HepG2 (cell line): ENCODE results near the gene SLBP. TPM values are rescaled to one million over a fixed set of nuclear protein-coding genes. Genes with fewer than 3 reads are reported as not detected.

Experiments
- ATAC-seq: fragments of 200-7000 bp; cut with Tn5 transposase; 3 replicates; pipeline ENCODE4 v1.9.1; 2020; ENCODE audit warnings: mild to moderate bottlenecking, moderate library complexity
- BruUV-seq: library from RNA; stranded (reverse); fragments of 400-500 nt; replicated peaks from 2 replicates; lab custom pipeline; 2021; lab: Mats Ljungman, UMichigan
- CTCF ChIA-PET: fragments of 300-600 bp; formaldehyde crosslinking; extraction: SDS; loops from one replicate; lab custom pipeline; 2021; ENCODE audit warnings: low total read pairs, inconsistent platforms, low intra/inter-chr PET ratio; lab: Yijun Ruan, JAX
- POLR2A ChIA-PET: fragments of 350-600 bp; sonication (Branson Sonifier 250); formaldehyde crosslinking; loops from one replicate; lab custom pipeline; 2020; ENCODE audit warnings: antibody characterized with exemption, inconsistent platforms; lab: Yijun Ruan, JAX
- DNase-seq: peaks from one replicate; pipeline ENCODE4 v3.0.0-alpha.2; 2015; ENCODE audit warnings: low spot score
- FAIRE-seq: peaks from 3 replicates; lab custom pipeline; 2011; peaks lifted over from hg19 to GRCh38; lab: Jason Lieb, UNC
- H2AFZ ChIP-seq: one replicate; pipeline ENCODE4 v1.6.1; 2011; ENCODE audit warnings: low read length, inconsistent platforms
- H3K27ac ChIP-seq: fragments of 300-600 bp; 3 replicates; pipeline ENCODE4 v1.8.0; 2011; ENCODE audit warnings: mixed run types, mild to moderate bottlenecking, mixed read lengths, low read length, inconsistent platforms; ENCODE audit not compliant: insufficient read depth; ENCODE audit errors: extremely low read length
- H3K27me3 ChIP-seq, 2 experiments: fragments of 200-600 bp in 1 of 2; 2 replicates in 1 of 2; 3 replicates in 1 of 2; pipeline versions ENCODE4 v1.6.0 to v1.8.0; 2011; ENCODE audit warnings: low read length in 2 of 2, mild to moderate bottlenecking in 2 of 2, moderate library complexity in 2 of 2, inconsistent platforms in 1 of 2; ENCODE audit not compliant: insufficient read depth in 2 of 2, control insufficient read depth in 1 of 2
- H3K36me3 ChIP-seq, 2 experiments: fragments of 200-600 bp in 1 of 2; replicated peaks in 1 of 2; 2 replicates in 1 of 2; 3 replicates in 1 of 2; pipeline versions ENCODE4 v1.5.1 to v1.8.0; 2011; ENCODE audit warnings: low read length in 2 of 2, inconsistent platforms in 1 of 2; ENCODE audit not compliant: insufficient read depth in 2 of 2, control insufficient read depth in 1 of 2
- H3K4me1 ChIP-seq: 2 replicates; pipeline ENCODE4 v1.5.1; 2012; ENCODE audit warnings: low read length, inconsistent platforms; ENCODE audit not compliant: insufficient read depth
- H3K4me2 ChIP-seq: 2 replicates; pipeline ENCODE4 v1.6.0; 2011; ENCODE audit warnings: low read depth, low read length, inconsistent platforms
- H3K4me3 ChIP-seq, 3 experiments: fragments of 200-600 bp in 1 of 3; sonication (generic), shearing (Covaris generic) in 1 of 3; replicated peaks in 1 of 3; 2 replicates each; pipeline ENCODE4 v1.5.1; 2011 to 2016; ENCODE audit warnings: low read length in 3 of 3, inconsistent platforms in 2 of 3, low read depth in 2 of 3, mild to moderate bottlenecking in 2 of 3, control low read depth in 1 of 3, mixed read lengths in 1 of 3; ENCODE audit not compliant: insufficient read depth in 1 of 3
- H3K79me2 ChIP-seq: one replicate; pipeline ENCODE4 v1.6.1; 2011; ENCODE audit warnings: low read length, inconsistent platforms; ENCODE audit not compliant: insufficient read depth
- H3K9ac ChIP-seq: 2 replicates; pipeline ENCODE4 v1.6.0; 2011; ENCODE audit warnings: mild to moderate bottlenecking, low read depth, low read length, inconsistent platforms; ENCODE audit not compliant: insufficient read depth
- H3K9me3 ChIP-seq: 2 replicates; pipeline ENCODE4 v1.5.1; 2012; ENCODE audit warnings: mild to moderate bottlenecking, low read length
- H4K20me1 ChIP-seq: 2 replicates; pipeline ENCODE4 v1.6.0; 2011; ENCODE audit warnings: inconsistent platforms, mild to moderate bottlenecking, low read length, moderate library complexity; ENCODE audit not compliant: insufficient read depth
- CEBPB ChIP-seq: IDR thresholded peaks from 2 replicates; pipeline ENCODE4 v1.6.1; 2011; ENCODE audit warnings: low read depth, low read length, improper control_type of control experiment, borderline replicate concordance
- HDAC1 ChIP-seq: sonication (generic); formaldehyde crosslinking; IDR thresholded peaks from 2 replicates; pipeline ENCODE4 v1.5.1; 2020; ENCODE audit warnings: mild to moderate bottlenecking, missing genetic modification reagents
- HNRNPL ChIP-seq: fragments of 200-400 bp; formaldehyde crosslinking; IDR thresholded peaks from 2 replicates; pipeline ENCODE4 v1.6.1; 2017; ENCODE audit warnings: mild to moderate bottlenecking, low read depth, low read length
- POLR2A ChIP-seq, 2 experiments: IDR thresholded peaks; 2 replicates each; pipeline ENCODE4 v1.6.1; 2011; ENCODE audit warnings: low read depth in 2 of 2, low read length in 2 of 2, mild to moderate bottlenecking in 1 of 2, moderate library complexity in 1 of 2; ENCODE audit not compliant: insufficient read depth in 1 of 2
- PPARG ChIP-seq: conservative IDR thresholded peaks from 2 replicates; pipeline ENCODE4 v1.6.1; 2016; ENCODE audit warnings: missing biosample characterization, missing genetic modification reagents
- ZNF121 ChIP-seq: sonication (generic); formaldehyde crosslinking; IDR thresholded peaks from 2 replicates; pipeline ENCODE4 v1.5.0; 2020; ENCODE audit warnings: mild to moderate bottlenecking, missing genetic modification reagents
- ZNF546 ChIP-seq: sonication (generic); formaldehyde crosslinking; conservative IDR thresholded peaks from 2 replicates; pipeline ENCODE4 v1.8.1; 2023; ENCODE audit warnings: mild to moderate bottlenecking, missing genetic modification reagents
- ZNF569 ChIP-seq: sonication (generic); formaldehyde crosslinking; IDR thresholded peaks from 2 replicates; pipeline ENCODE4 v1.5.0; 2020; ENCODE audit warnings: mild to moderate bottlenecking, missing genetic modification reagents, moderate library complexity, borderline replicate concordance
- WGBS: methylation state at CpG from one replicate; pipeline ENCODE4 v1.1.6; 2017; ENCODE audit warnings: low lambda C conversion rate; 5-methylcytosine and 5-hydroxymethylcytosine counted together
- in situ Hi-C: cut with HindIII; loops from 2 replicates; pipeline ENCODE4 v1.10.0; 2017; ENCODE audit warnings: low pct_unique_long_range_greater_than_20kb; ENCODE audit not compliant: extremely low pct_ligation_motif_present
- intact Hi-C: fragments of 100-400 bp; cut with micrococcal nuclease; formaldehyde crosslinking; loops from one replicate; pipeline ENCODE4 v1.10.0; 2022; ENCODE audit not compliant: unreplicated experiment
- polyA plus RNA-seq, 8 experiments: library from polyadenylated mRNA; depleted of rRNA in 3 of 8; stranded (reverse) in 7 of 8; unstranded in 1 of 8; fragments of >200 nt; fragmentation: Illumina TruSeq in 4 of 8; extraction: Trizol in 4 of 8; gene quantifications; 2 replicates each; pipeline versions ENCODE4 v1.2.1 to v1.2.3, GENCODE V29; 2011 to 2016; ENCODE audit warnings: low read depth in 4 of 8, missing spikeins in 1 of 8, mixed read lengths in 1 of 8; ENCODE audit not compliant: insufficient read depth in 1 of 8
- total RNA-seq, 5 experiments: library from RNA; depleted of rRNA; stranded (reverse); fragments of >200 nt; fragmentation: Illumina TruSeq; extraction: Trizol; gene quantifications; 2 replicates each; pipeline ENCODE4 v1.2.3, GENCODE V29; 2016; ENCODE audit warnings: low read depth in 1 of 5
- TF ChIP-seq, protein P1 (sequence below): sonication (generic); formaldehyde crosslinking; IDR thresholded peaks from 2 replicates; pipeline ENCODE4 v1.5.0; 2020; ENCODE audit warnings: mild to moderate bottlenecking, missing genetic modification reagents, borderline replicate concordance
- TF ChIP-seq, protein P2 (sequence below): sonication (generic); formaldehyde crosslinking; conservative IDR thresholded peaks from 2 replicates; pipeline ENCODE4 v1.4.0; 2020; ENCODE audit warnings: missing genetic modification reagents
- TF ChIP-seq, protein P3 (sequence below): sonication (generic); formaldehyde crosslinking; IDR thresholded peaks from 2 replicates; pipeline ENCODE4 v1.4.0; 2020; ENCODE audit warnings: missing genetic modification reagents
- TF ChIP-seq, protein P4 (sequence below): sonication (generic); formaldehyde crosslinking; IDR thresholded peaks from 2 replicates; pipeline ENCODE4 v1.5.1; 2020; ENCODE audit warnings: missing genetic modification reagents, mild to moderate bottlenecking, borderline replicate concordance

SLBP gene
- total and polyA plus RNA-seq, 2 of the 13 experiments (the other 11 are each of a cell fraction or from before 2014, with no cell fraction given) = 43.9 to 104 TPM

DNA sequence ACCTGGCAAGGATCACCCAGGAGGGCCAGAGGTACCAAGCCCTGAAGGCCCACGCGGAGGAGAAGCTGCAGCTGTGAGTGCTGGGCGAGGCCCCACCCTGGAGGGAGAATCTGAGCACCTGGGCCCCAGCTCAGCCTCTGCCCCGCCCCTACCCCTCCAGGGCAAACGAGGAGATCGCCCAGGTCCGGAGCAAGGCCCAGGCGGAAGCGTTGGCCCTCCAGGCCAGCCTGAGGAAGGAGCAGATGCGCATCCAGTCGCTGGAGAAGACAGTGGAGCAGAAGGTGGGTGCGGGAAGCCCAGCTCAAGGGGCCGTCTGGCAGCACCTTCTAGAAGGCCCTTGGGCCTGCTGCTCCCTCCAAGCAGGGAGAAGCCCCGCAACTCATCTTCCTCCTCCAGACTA is 32.4 kb upstream of the SLBP start:
- no peak overlapping the region for H3K9ac ChIP-seq
- intact Hi-C loops = no loop called here
- H3K4me3 ChIP-seq = no peak overlapping the region
- H4K20me1 ChIP-seq = no peaks in the 10 kb centered on the region
- POLR2A ChIA-PET = interaction anchor here (1.5 to 5.7 kb wide), 3 partner anchors 33 to 64 kb away, joined by 3 to 45 read pairs (median 4); no protein-coding TSS in a partner anchor
- H3K4me2 ChIP-seq = no peak overlapping the region
- H3K27me3 ChIP-seq = no peaks in the 10 kb centered on the region
- ATAC-seq = no peak
- H3K27ac ChIP-seq = no peak overlapping the region
- H2AFZ ChIP-seq = no peak overlapping the region
- WGBS = 94% methylated on average over 11 of the region's 14 CpGs
- H3K36me3 ChIP-seq = peaks cover 22 to 38% of the 10 kb centered on the region in 2 experiments
- H3K9me3 ChIP-seq = no peaks in the 10 kb centered on the region
- TF ChIP-seq ZNF546 (CRISPR knock-in tag) (no peak), POLR2A (IDR thresholded peaks at IDR 0.05; ENCODE audit: insufficient read depth in 1 of 2, low read depth in 2 of 2, low read length in 2 of 2) (no peak), PPARG (CRISPR knock-in tag) (no peak), HNRNPL (no peak), CEBPB (no peak), ZNF569 (CRISPR knock-in tag) (no peak), ZNF121 (CRISPR knock-in tag) (no peak), HDAC1 (no peak)
- TF ChIP-seq, protein P1, sequence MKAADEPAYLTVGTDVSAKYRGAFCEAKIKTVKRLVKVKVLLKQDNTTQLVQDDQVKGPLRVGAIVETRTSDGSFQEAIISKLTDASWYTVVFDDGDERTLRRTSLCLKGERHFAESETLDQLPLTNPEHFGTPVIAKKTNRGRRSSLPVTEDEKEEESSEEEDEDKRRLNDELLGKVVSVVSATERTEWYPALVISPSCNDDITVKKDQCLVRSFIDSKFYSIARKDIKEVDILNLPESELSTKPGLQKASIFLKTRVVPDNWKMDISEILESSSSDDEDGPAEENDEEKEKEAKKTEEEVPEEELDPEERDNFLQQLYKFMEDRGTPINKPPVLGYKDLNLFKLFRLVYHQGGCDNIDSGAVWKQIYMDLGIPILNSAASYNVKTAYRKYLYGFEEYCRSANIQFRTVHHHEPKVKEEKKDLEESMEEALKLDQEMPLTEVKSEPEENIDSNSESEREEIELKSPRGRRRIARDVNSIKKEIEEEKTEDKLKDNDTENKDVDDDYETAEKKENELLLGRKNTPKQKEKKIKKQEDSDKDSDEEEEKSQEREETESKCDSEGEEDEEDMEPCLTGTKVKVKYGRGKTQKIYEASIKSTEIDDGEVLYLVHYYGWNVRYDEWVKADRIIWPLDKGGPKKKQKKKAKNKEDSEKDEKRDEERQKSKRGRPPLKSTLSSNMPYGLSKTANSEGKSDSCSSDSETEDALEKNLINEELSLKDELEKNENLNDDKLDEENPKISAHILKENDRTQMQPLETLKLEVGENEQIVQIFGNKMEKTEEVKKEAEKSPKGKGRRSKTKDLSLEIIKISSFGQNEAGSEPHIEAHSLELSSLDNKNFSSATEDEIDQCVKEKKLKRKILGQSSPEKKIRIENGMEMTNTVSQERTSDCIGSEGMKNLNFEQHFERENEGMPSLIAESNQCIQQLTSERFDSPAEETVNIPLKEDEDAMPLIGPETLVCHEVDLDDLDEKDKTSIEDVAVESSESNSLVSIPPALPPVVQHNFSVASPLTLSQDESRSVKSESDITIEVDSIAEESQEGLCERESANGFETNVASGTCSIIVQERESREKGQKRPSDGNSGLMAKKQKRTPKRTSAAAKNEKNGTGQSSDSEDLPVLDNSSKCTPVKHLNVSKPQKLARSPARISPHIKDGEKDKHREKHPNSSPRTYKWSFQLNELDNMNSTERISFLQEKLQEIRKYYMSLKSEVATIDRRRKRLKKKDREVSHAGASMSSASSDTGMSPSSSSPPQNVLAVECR (CRISPR knock-in tag) = no peak
- TF ChIP-seq, protein P2, sequence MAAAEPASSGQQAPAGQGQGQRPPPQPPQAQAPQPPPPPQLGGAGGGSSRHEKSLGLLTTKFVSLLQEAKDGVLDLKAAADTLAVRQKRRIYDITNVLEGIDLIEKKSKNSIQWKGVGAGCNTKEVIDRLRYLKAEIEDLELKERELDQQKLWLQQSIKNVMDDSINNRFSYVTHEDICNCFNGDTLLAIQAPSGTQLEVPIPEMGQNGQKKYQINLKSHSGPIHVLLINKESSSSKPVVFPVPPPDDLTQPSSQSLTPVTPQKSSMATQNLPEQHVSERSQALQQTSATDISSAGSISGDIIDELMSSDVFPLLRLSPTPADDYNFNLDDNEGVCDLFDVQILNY = no peak
- TF ChIP-seq, protein P3, sequence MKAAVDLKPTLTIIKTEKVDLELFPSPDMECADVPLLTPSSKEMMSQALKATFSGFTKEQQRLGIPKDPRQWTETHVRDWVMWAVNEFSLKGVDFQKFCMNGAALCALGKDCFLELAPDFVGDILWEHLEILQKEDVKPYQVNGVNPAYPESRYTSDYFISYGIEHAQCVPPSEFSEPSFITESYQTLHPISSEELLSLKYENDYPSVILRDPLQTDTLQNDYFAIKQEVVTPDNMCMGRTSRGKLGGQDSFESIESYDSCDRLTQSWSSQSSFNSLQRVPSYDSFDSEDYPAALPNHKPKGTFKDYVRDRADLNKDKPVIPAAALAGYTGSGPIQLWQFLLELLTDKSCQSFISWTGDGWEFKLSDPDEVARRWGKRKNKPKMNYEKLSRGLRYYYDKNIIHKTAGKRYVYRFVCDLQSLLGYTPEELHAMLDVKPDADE (CRISPR knock-in tag) = no peak
- TF ChIP-seq, protein P4, sequence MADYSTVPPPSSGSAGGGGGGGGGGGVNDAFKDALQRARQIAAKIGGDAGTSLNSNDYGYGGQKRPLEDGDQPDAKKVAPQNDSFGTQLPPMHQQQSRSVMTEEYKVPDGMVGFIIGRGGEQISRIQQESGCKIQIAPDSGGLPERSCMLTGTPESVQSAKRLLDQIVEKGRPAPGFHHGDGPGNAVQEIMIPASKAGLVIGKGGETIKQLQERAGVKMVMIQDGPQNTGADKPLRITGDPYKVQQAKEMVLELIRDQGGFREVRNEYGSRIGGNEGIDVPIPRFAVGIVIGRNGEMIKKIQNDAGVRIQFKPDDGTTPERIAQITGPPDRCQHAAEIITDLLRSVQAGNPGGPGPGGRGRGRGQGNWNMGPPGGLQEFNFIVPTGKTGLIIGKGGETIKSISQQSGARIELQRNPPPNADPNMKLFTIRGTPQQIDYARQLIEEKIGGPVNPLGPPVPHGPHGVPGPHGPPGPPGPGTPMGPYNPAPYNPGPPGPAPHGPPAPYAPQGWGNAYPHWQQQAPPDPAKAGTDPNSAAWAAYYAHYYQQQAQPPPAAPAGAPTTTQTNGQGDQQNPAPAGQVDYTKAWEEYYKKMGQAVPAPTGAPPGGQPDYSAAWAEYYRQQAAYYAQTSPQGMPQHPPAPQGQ = no peak
- TF ChIP-seq, all 625 proteins: peak for 0
- FAIRE-seq = no peak
- no TSS peak for BruUV-seq
- CTCF ChIA-PET = interaction anchor here (7.5 kb wide), 1 partner anchor 65 kb away, joined by 179 read pairs; no protein-coding TSS in a partner anchor
- no peak for DNase-seq
- Histone ChIP-seq H3K79me2 (no peaks in the 10 kb centered on the region), H3K4me1 (peaks cover 51% of the 10 kb centered on the region)
- in situ Hi-C loops = no loop called here
